Liver (tissue), 9 donors: Measurements from ENCODE around the gene MAP3K9. TPM values are rescaled to one million over a fixed set of nuclear protein-coding genes. Genes with fewer than 3 reads are reported as not detected.

ENCODE experiments used
- DNase-seq: peaks from one replicate; pipeline ENCODE4 v3.0.0-alpha.2; 2017; ENCODE audit warnings: low spot score
- H3K27ac ChIP-seq, 2 donors: one replicate each; pipeline ENCODE4 v1.7.0; 2013; ENCODE audit warnings: inconsistent platforms in 2 of 2, low read length in 2 of 2, control low read depth in 1 of 2, low read depth in 1 of 2, mild to moderate bottlenecking in 1 of 2
- H3K27me3 ChIP-seq, 4 donors: one replicate each; pipeline versions ENCODE4 v1.6.1 to v1.7.0; 2013; ENCODE audit warnings: low read length in 3 of 4, inconsistent platforms in 1 of 4, mild to moderate bottlenecking in 1 of 4, moderate library complexity in 1 of 4; ENCODE audit not compliant: control insufficient read depth in 4 of 4, insufficient read depth in 4 of 4
- H3K36me3 ChIP-seq, 4 donors: one replicate each; pipeline versions ENCODE4 v1.6.1 to v1.7.0; 2013; ENCODE audit warnings: low read length in 3 of 4, mild to moderate bottlenecking in 3 of 4, low read depth in 1 of 4, moderate library complexity in 1 of 4; ENCODE audit not compliant: control insufficient read depth in 4 of 4, insufficient read depth in 3 of 4
- H3K4me1 ChIP-seq, 4 donors: one replicate each; pipeline versions ENCODE4 v1.6.1 to v1.7.0; 2013; ENCODE audit warnings: low read length in 3 of 4, mild to moderate bottlenecking in 3 of 4, moderate library complexity in 1 of 4; ENCODE audit not compliant: control insufficient read depth in 4 of 4, insufficient read depth in 4 of 4
- H3K4me3 ChIP-seq, 3 donors: one replicate each; pipeline versions ENCODE4 v1.6.1 to v1.7.0; 2013; ENCODE audit warnings: low read length in 3 of 3, control low read depth in 1 of 3, low read depth in 1 of 3, mild to moderate bottlenecking in 1 of 3
- H3K9ac ChIP-seq, 2 donors: one replicate each; pipeline ENCODE4 v1.7.0; 2013; ENCODE audit warnings: low read length in 2 of 2, mild to moderate bottlenecking in 2 of 2, moderate library complexity in 2 of 2, control low read depth in 1 of 2, low read depth in 1 of 2
- H3K9me3 ChIP-seq, 4 donors: one replicate each; pipeline versions ENCODE4 v1.6.1 to v1.7.0; 2013; ENCODE audit warnings: low read length in 3 of 4; ENCODE audit not compliant: control insufficient read depth in 4 of 4
- EGR1 ChIP-seq, 2 donors: IDR thresholded peaks; 2 replicates each; pipeline ENCODE4 v1.6.1; 2016 to 2018; ENCODE audit warnings: antibody characterized with exemption in 2 of 2, low read depth in 2 of 2
- FOXA1 ChIP-seq: IDR thresholded peaks from 2 replicates; pipeline ENCODE4 v1.6.1; 2016; ENCODE audit warnings: antibody characterized with exemption
- HNF4A ChIP-seq, 2 donors: conservative IDR thresholded peaks; 2 replicates each; pipeline ENCODE4 v1.6.1; 2016; ENCODE audit warnings: antibody characterized with exemption in 2 of 2, mild to moderate bottlenecking in 2 of 2
- HNF4G ChIP-seq: IDR thresholded peaks from 2 replicates; pipeline ENCODE4 v1.6.1; 2016; ENCODE audit warnings: antibody characterized with exemption
- JUND ChIP-seq, 2 donors: IDR thresholded peaks; 2 replicates each; pipeline ENCODE4 v1.6.1; 2016; ENCODE audit warnings: antibody characterized with exemption in 2 of 2
- NR2F2 ChIP-seq: IDR thresholded peaks from 2 replicates; pipeline ENCODE4 v1.6.1; 2016; ENCODE audit warnings: antibody characterized with exemption
- REST ChIP-seq: IDR thresholded peaks from 2 replicates; pipeline ENCODE4 v1.6.1; 2016; ENCODE audit warnings: antibody characterized with exemption, mild to moderate bottlenecking
- RXRA ChIP-seq, 2 donors: IDR thresholded peaks; 2 replicates each; pipeline ENCODE4 v1.6.1; 2017 to 2018; ENCODE audit warnings: antibody characterized with exemption in 2 of 2, mild to moderate bottlenecking in 1 of 2
- SP1 ChIP-seq: IDR thresholded peaks from 2 replicates; pipeline ENCODE4 v1.6.1; 2018; ENCODE audit warnings: antibody characterized with exemption, mild to moderate bottlenecking
- TAF1 ChIP-seq: conservative IDR thresholded peaks from 2 replicates; pipeline ENCODE4 v1.6.1; 2016; ENCODE audit warnings: antibody characterized with exemption, mild to moderate bottlenecking
- YY1 ChIP-seq: IDR thresholded peaks from 2 replicates; pipeline ENCODE4 v1.6.1; 2016; ENCODE audit warnings: antibody characterized with exemption, mild to moderate bottlenecking
- WGBS: extraction: QIAGEN DNeasy Blood & Tissue Kit; methylation state at CpG from one replicate; pipeline ENCODE4 v1.1.7; 2013; 5-methylcytosine and 5-hydroxymethylcytosine counted together
- polyA plus RNA-seq, 2 donors: library from polyadenylated mRNA; stranded (reverse) in 1 of 2; unstranded in 1 of 2; fragments of 200-250 nt in 1 of 2; fragments of >200 nt in 1 of 2; fragmentation: Nextera tagmentation in 1 of 2; extraction: Ambion mirVana in 1 of 2; gene quantifications; one replicate each; pipeline versions ENCODE4 v1.2.1 to v1.2.3, GENCODE V29; 2013 to 2015
- total RNA-seq, 2 donors: library from RNA; depleted of rRNA; stranded (reverse); fragments of >200 nt; gene quantifications; one replicate each; pipeline ENCODE4 v1.2.3, GENCODE V29; 2014
- donor health status: healthy.
- donor health status: healthy.
- donor health status: healthy.
- donor health status: healthy.
- donor health status: healthy.

MAP3K9 gene
- total and polyA plus RNA-seq, 4 donors, result 0.65 to 5.2 (median 0.80) TPM

GRCh38 chr14:70776197-70776596 is 33.1 kb downstream of the MAP3K9 start:
- no peak for TF ChIP-seq SP1
- no peak for TF ChIP-seq HNF4A (conservative IDR thresholded peaks at IDR 0.05)
- TF ChIP-seq NR2F2, result no peak
- no peak for TF ChIP-seq EGR1 (IDR thresholded peaks at IDR 0.05; ENCODE audit: low read depth in 2 of 2)
- no peak for TF ChIP-seq FOXA1
- no peak for TF ChIP-seq TAF1
- TF ChIP-seq REST, result no peak
- TF ChIP-seq YY1, result no peak
- no peak for TF ChIP-seq RXRA (IDR thresholded peaks at IDR 0.05)
- WGBS, result 87% methylated on average over 2 of the region's 2 CpGs
- no peak overlapping the region for H3K4me3 ChIP-seq
- peaks cover 1 to 23% (median 21%) of the 10 kb centered on the region in 4 donors for H3K4me1 ChIP-seq
- no peak overlapping the region for H3K27ac ChIP-seq
- H3K9me3 ChIP-seq, result no peaks in the 10 kb centered on the region
- H3K36me3 ChIP-seq, result no peaks in the 10 kb centered on the region
- DNase-seq, result no peak
- no peak overlapping the region for H3K9ac ChIP-seq
- H3K27me3 ChIP-seq, result no peaks in the 10 kb centered on the region

DNA sequence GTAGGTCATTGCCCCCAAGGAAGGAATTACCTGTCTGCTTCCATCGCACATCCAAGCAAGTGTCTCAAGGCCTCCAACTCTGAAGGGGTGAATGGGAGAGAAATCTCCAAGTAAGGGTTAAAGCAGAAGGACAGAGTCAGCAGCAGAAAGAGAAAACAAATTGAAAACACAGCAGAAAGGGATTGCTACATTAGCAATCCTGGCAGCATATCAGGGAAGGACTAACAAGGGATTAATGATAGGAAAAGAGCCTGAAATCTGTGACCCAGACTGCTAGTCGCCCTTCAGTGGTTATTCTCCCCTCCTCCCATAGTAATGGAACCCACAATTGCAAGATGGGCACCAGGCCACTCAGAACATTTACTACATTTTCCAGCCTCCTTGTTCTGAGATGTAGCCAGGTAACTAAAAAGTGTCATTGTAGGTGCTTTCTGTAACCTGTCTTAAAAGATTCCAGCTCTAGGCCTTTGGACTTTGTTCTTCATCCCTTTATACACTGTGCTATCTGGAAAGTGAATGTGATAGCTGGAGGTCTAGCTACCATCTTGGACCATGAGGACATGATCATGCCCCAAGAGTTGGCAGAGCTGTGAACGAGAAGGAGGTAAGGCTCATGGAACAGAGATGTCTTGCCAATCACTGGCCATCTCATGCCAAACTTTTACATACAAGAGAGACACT is 36.0 kb downstream of the MAP3K9 start:
- TF ChIP-seq EGR1 (IDR thresholded peaks at IDR 0.05; ENCODE audit: low read depth in 2 of 2), result no peak
- TF ChIP-seq HNF4A (conservative IDR thresholded peaks at IDR 0.05), result peak in 1 of 2 donors; percentile 32
- peak; percentile 13 to 21 for TF ChIP-seq RXRA (IDR thresholded peaks at IDR 0.05)
- no peak overlapping the region for H3K4me3 ChIP-seq
- DNase-seq, result no peak
- H3K27ac ChIP-seq, result peak overlapping the region in 1 of 2 donors; percentile 10
- H3K36me3 ChIP-seq, result no peaks in the 10 kb centered on the region
- H3K9ac ChIP-seq, result no peak overlapping the region
- H3K4me1 ChIP-seq, result peaks cover 0 to 13% (median 11%) of the 10 kb centered on the region in 4 donors
- no peaks in the 10 kb centered on the region for H3K27me3 ChIP-seq
- WGBS, result 59% methylated on average over 3 of the region's 3 CpGs
- no peaks in the 10 kb centered on the region for H3K9me3 ChIP-seq

GRCh38 chr14:70771781-70772212 is 37.5 kb downstream of the MAP3K9 start:
- no peaks in the 10 kb centered on the region for H3K36me3 ChIP-seq
- peaks cover 0 to 13% (median 11%) of the 10 kb centered on the region in 4 donors for H3K4me1 ChIP-seq
- H3K27me3 ChIP-seq, result no peaks in the 10 kb centered on the region
- DNase-seq, result no peak
- no peak overlapping the region for H3K9ac ChIP-seq
- TF ChIP-seq JUND (IDR thresholded peaks at IDR 0.05) (no peak), NR2F2 (no peak), HNF4G (no peak), RXRA (IDR thresholded peaks at IDR 0.05) (no peak), FOXA1 (no peak), HNF4A (conservative IDR thresholded peaks at IDR 0.05) (no peak), EGR1 (IDR thresholded peaks at IDR 0.05; ENCODE audit: low read depth in 2 of 2) (no peak)
- H3K4me3 ChIP-seq, result no peak overlapping the region
- 82% methylated on average over 15 of the region's 15 CpGs for WGBS
- H3K9me3 ChIP-seq, result no peaks in the 10 kb centered on the region
- no peak overlapping the region for H3K27ac ChIP-seq
